Activated CD8-positive, alpha-beta memory T cell treated with anti-CD3 and anti-CD28 coated beads for 36 hours (primary cell): Measurements from ENCODE around the gene GPR4. TPM values are rescaled to one million over a fixed set of nuclear protein-coding genes. Genes with fewer than 3 reads are reported as not detected.

Source experiments
- CTCF ChIA-PET: fragments of 350-600 bp; sonication (Branson Sonifier 250); formaldehyde crosslinking; loops from one replicate; lab custom pipeline; 2021; ENCODE audit warnings: antibody characterized with exemption; lab: Charles Lee
- POLR2A ChIA-PET: fragments of 350-600 bp; sonication (Branson Sonifier 250); formaldehyde crosslinking; loops from one replicate; lab custom pipeline; 2021; ENCODE audit warnings: antibody characterized with exemption; lab: Charles Lee
- total RNA-seq, 2 experiments: library from RNA; stranded (reverse); gene quantifications; one replicate each; pipeline ENCODE4 v1.2.3, GENCODE V29; 2021

The GPR4 gene
- total RNA-seq, 2 experiments from 2014 or later, result not detected

DNA sequence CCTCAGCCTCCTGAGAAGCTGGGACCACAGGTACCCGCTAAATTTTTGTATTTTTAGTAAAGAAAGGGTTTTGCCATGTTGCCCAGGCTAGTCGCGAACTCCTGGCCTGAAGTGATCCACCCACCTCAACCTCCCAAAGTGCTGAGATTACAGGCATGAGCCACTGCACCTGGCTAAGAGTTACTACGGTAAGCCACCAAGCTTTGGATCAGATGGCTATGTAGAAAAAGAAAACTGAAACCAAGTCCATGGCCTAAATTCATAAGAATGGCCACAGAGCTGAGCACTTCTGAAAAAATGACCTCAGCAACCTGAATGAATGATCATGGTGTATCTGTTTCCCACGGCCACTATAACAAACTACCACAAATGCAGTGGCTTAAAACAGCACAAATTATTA lies 26.8 kb downstream of the GPR4 start:
- POLR2A ChIA-PET, result no interaction called here
- CTCF ChIA-PET, result no interaction called here

DNA sequence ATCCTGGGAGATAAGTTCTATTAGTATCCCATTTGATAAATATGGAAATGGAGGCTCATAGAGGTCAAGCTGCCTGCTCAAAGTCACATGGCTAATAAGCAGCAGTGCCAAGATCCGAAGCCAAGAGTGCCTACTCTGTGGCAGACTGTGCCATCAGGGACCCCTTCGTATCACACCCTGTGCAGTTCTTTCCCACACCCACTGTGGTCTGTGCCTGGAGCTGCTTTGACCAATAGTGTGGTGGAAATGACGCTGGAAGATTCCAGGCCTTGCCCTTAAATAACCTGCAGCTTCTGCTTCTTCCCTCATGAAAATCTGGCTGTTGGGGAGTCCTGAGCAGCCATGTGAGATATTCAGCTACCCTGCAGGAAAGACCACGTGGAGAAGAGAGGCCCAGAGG lies 27.5 kb downstream of the GPR4 start:
- ChIA-PET POLR2A (no interaction called here), CTCF (no interaction called here)

- ChIA-PET POLR2A (interaction anchor here (0.6 kb wide), 1 partner anchor 52 kb away, joined by 13 read pairs; no protein-coding TSS in a partner anchor), CTCF (interaction anchor here (0.6 to 0.9 kb wide), 3 partner anchors 8 to 91 kb away, joined by 3 to 4 read pairs (median 4); no protein-coding TSS in a partner anchor)
Observed at GRCh38 chr19:45571457-45572220, 30.4 kb downstream of the GPR4 start.

GRCh38 chr19:45569619-45570421 lies 32.2 kb downstream of the GPR4 start:
- ChIA-PET CTCF (interaction anchor here (0.8 to 1.5 kb wide), 2 partner anchors 11 to 13 kb away, joined by 3 to 5 read pairs; no protein-coding TSS in a partner anchor), POLR2A (no interaction called here)

GRCh38 chr19:45568732-45569131 lies 33.3 kb downstream of the GPR4 start:
- ChIA-PET POLR2A (no interaction called here), CTCF (interaction anchor here (1.7 kb wide), 1 partner anchor 10 kb away, joined by 10 read pairs; no protein-coding TSS in a partner anchor)

- ChIA-PET CTCF (interaction anchor here (0.5 to 1.7 kb wide), 2 partner anchors 9 to 31 kb away, joined by 4 to 10 read pairs; no protein-coding TSS in a partner anchor), POLR2A (no interaction called here)
Observed at GRCh38 chr19:45567609-45568008, 34.4 kb downstream of the GPR4 start.

DNA sequence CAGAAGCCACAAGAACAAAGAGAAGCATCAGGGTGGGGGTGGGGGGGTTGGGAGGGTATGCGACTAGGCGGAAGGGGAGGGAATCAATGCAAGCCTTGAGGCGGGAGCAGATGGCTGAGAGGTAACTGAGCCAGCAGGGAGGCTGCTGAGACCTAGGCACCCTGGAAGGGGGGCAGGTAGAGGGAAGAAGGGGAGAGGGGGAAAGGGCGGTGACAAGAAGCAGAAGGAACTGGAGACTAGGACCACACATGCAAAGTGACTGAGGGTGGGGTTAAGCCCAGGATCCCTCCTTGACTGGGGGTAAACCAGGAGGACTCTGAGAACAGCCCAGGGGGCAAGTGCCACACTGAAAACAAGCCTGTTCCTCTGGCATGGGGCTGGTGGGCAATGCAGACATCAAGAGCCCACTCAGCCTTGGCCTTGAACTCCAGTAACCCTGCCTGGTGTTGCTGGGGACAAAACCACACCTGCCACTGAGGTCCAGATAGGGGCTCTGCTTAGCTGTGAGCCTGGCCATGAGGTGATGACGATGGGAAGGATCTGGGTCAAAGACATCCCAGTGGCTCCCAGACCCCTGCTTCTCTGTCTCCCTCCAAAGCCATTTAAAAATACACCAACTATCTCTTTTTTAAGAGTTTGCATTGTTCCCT lies 37.8 kb downstream of the GPR4 start:
- CTCF ChIA-PET, result no interaction called here
- POLR2A ChIA-PET, result interaction anchor here (0.6 kb wide), 1 partner anchor 270 kb away, joined by 3 read pairs; no protein-coding TSS in a partner anchor

DNA sequence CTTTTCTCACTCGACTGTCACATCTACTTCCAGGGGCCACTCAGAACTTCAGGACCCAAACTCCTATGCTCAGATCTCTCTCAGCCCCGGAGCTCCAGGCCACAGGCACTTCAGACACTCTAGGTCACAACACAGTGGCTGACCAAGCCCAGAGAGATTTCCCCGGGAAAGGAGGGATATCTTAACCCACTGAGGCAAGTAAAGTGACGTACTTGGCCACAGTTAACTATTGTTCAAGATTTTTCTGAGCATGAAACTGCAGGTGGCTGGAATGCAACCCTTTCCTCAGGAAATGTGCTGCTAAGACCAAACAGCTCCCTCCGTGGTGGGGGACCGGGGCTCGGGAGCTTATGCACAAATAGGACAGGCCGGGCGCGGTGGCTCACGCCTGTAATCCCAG lies 41.3 kb downstream of the GPR4 start:
- CTCF ChIA-PET, result no interaction called here
- POLR2A ChIA-PET, result no interaction called here

DNA sequence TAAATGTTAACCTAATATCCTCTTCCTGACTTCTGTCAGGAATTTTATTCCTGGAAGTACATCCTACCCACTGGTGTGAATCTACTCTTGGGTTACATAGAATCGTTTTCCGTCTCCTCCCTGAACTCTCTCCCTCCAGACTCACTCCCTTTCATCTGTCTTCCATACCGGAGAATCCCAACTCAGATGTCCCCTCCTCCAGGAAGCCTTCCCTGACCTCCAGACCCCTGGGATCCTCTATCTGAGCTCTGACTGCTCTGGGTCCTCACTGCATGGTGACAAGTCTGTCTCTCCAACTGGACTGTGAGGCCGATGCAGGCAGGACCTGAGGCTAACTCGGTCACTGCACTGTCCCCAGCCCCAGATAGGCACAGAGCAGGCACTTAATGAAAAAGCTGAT lies 42.0 kb downstream of the GPR4 start:
- ChIA-PET CTCF (no interaction called here), POLR2A (no interaction called here)

DNA sequence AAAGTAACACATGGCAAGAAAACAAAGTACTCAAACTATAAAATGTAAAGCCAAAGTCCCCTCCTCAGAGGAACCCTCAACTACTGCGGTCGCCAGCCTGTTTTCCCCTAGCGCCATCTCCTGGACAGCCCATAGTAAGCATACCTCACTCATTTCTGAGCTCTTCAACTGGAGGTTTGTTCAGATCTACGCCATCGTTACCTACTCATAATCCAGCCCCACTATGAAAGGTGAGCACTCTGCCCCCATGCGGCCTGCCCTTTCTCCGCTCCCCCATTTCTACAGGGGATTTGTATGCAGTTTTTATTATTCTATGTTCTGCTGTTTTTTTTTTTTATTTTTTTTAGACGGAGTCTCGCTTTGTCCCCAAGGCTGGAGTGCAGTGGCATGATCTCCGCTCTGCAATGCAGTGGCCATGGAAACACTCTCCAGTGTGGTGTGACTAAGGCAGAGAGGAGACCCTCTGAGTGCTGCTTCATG lies 43.6 kb downstream of the GPR4 start:
- ChIA-PET POLR2A (no interaction called here), CTCF (interaction anchor here (0.5 to 2.3 kb wide), 25 partner anchors 9 to 210 kb away, joined by 3 to 10 read pairs (median 3); partner anchors contain the start of gene EML2)

DNA sequence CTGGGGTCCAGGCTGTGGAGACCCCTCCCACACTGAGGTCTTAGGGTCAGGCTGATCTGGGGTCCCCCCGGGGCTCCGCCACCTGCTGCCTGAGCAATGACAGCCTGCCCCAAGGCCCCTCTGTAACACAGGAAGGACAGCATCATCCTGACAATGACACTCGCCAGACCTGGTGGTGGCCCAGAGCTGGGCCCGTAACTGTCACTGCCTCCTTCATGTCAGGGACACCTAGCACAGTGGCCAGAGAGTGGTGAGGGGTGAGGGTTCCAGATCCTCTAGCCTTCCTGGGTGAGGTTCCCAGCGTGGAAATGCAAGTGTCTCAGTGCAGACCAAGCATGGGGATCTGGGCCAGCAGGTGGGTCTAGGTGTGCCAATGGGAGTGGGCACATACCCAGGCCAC lies 45.2 kb downstream of the GPR4 start:
- CTCF ChIA-PET, result interaction anchor here (1.8 to 2.0 kb wide), 2 partner anchors 26 to 29 kb away, joined by 3 to 4 read pairs; no protein-coding TSS in a partner anchor
- POLR2A ChIA-PET, result no interaction called here

DNA sequence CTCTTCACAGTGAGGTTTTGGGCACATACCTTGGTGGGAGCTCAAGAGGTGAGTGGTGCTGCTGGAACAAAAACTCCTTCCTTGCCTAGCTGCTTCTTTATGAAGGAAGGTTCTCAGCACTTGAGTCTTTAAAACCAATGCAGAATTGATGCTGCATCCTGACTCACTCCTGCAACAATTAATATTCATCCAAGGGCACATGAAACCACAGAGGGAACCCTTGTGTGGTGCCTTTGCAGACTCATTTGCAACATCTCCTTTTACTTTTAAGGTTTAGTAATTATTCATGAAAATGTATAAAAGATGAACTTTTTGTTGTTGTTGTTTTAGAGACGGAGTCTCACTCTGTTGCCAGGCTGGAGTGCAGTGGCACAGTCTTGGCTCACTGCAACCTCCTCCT lies 47.5 kb downstream of the GPR4 start:
- ChIA-PET POLR2A (no interaction called here), CTCF (interaction anchor here (1.2 kb wide), 1 partner anchor 56 kb away, joined by 3 read pairs; the partner anchor contains the start of gene PPM1N)

DNA sequence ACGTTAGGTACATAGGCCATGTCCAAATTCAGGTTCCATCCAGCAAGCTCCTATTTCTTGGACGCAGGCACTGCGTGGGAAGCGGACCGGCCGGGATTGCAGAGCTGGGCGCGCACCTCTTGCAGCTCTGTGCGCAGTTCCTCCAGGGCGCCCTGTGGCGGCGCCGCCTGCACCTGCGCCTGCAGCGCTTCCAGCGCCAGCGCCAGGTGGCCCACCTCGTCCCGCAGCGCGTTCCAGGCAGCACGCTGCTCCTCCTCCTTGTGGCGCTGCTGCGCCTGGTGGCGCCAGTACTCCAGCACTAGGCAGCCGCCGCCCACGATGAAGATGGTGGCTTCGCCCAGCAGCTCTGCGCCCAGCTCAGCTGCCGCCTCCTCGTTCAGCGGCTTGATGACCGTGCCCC lies 48.5 kb downstream of the GPR4 start:
- ChIA-PET POLR2A (interaction anchor here (0.5 kb wide), 1 partner anchor 1808 kb away, joined by 11 read pairs; no protein-coding TSS in a partner anchor), CTCF (interaction anchor here (1.0 to 1.2 kb wide), 2 partner anchors 55 to 114 kb away, joined by 3 read pairs; partner anchors contain the start of gene PPM1N)

DNA sequence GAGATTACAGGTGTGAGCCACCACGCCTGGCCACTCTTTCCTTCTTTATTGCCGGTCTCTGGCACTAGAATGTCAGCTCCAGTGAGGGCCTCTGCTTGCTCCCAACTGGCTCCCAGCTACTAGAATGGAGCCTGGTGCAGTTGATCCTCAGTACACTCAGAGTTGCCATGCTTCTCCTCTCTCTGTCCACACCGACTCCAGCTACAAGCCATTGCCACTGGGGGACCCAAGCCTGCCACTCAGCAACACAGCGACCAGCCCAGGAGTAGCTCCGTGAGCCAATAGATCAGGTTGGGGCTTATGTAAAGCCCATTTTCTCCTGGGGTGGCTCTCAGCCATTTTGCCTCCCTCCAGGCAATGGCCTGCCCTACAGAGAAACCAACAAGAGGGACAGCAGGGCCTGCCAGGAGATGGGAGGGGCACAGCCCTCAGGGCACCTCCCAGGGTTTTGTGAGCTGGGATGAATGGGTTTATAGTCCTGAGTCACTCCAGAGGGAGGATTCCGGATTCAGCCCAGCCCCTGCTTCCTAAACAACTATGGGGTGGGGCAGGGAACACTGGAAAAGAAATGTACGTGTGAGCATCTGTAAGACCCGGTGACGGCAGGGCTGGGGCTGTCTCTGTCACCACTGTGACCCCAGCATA lies 53.9 kb downstream of the GPR4 start:
- ChIA-PET CTCF (interaction anchor here (2.2 kb wide), 1 partner anchor 10 kb away, joined by 6 read pairs; no protein-coding TSS in a partner anchor), POLR2A (no interaction called here)

DNA sequence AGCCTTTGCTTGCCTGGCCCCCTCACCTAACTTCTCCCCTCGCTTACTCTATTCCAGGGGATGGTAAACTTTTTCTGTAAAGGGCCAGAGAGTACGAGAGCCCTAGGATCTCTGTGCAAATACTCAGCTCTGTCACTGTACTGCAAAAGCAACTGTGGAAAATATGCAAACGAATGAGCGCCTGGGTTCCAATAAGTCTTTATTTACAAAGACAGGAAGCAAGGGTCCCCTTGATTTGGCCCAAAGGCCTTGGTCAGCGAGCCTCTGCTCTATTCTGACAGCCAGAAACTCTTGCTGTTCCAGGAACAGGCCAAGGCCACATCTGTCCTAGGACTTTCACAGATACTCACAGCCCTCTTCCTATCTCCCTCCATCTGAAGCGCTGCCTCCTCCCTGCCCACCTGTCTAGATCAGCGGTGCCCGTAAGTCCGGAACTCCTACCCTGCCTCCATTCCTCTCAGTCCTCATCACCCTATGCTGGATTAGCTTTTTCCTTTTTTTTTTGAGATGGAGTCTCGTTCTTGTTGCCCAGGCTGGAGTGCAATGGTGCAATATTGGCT lies 54.7 kb downstream of the GPR4 start:
- POLR2A ChIA-PET, result no interaction called here
- CTCF ChIA-PET, result interaction anchor here (0.6 kb wide), 1 partner anchor 85 kb away, joined by 3 read pairs; no protein-coding TSS in a partner anchor

DNA sequence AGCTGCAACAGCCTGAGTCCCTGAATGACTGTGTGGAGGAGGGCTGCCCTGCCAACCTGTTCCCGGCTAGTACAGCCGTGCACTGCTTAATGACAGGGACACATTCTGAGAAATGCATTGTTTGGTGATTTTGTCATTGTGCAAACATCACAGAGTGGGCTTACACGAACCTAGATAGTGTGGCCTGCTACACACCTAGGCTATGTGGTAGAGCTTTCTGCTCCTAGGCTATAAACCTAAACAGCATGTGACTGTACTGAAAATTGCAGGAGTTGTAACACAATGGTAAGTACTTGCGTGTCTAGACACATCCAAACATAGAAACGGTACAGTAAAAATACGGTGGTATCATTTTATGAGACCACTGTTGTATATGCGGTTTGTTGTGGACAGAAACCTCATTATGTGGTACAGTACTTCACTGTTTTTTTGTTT lies 59.8 kb downstream of the GPR4 start:
- ChIA-PET CTCF (no interaction called here), POLR2A (no interaction called here)
